Stomach (tissue), 9 donors: ENCODE measurements around the gene CUL4A. TPM values are rescaled to one million over a fixed set of nuclear protein-coding genes. Genes with fewer than 3 reads are reported as not detected.

Experiments used
- DNase-seq, 2 donors: peaks; one replicate each; pipeline versions ENCODE4 v3.0.0 to v3.0.0-alpha.2; 2013 to 2019
- H3K27ac ChIP-seq, 5 donors: fragments of 200-600 bp in 4 of 5; sonication (generic) in 4 of 5; one replicate each; pipeline ENCODE4 v1.5.1; 2013 to 2019; ENCODE audit warnings: mild to moderate bottlenecking in 1 of 5, moderate library complexity in 1 of 5
- H3K27me3 ChIP-seq, 3 donors: fragments of 200-600 bp; sonication (generic); one replicate each; pipeline ENCODE4 v1.5.1; 2017 to 2019; ENCODE audit warnings: mixed run types in 1 of 3
- H3K36me3 ChIP-seq, 4 donors: fragments of 200-600 bp; sonication (generic); 1 replicate in 3 of 4; 2 replicates in 1 of 4; pipeline ENCODE4 v1.5.1; 2016 to 2019
- H3K4me1 ChIP-seq, 4 donors: fragments of 200-600 bp; sonication (generic); one replicate each; pipeline ENCODE4 v1.5.1; 2016 to 2019
- H3K4me3 ChIP-seq, 4 donors: fragments of 200-600 bp; sonication (generic) in 3 of 4; one replicate each; pipeline ENCODE4 v1.5.1; 2016 to 2019; ENCODE audit warnings: mild to moderate bottlenecking in 1 of 4
- H3K9me3 ChIP-seq, 4 donors: fragments of 200-600 bp; sonication (generic); one replicate each; pipeline ENCODE4 v1.5.1; 2016 to 2019
- EP300 ChIP-seq: sonication (generic); formaldehyde crosslinking; IDR thresholded peaks from one replicate; pipeline ENCODE4 v1.6.1; 2017; ENCODE audit warnings: antibody characterized with exemption
- POLR2A ChIP-seq, 4 donors: fragments of 450-650 bp; IDR thresholded peaks; one replicate each; pipeline ENCODE4 v1.6.1; 2016; ENCODE audit warnings: antibody characterized with exemption in 4 of 4, control low read depth in 2 of 4, mild to moderate bottlenecking in 1 of 4, moderate library complexity in 1 of 4
- POLR2AphosphoS5 ChIP-seq, 3 donors: sonication (generic); formaldehyde crosslinking; IDR thresholded peaks; one replicate each; pipeline ENCODE4 v1.6.1; 2016; ENCODE audit warnings: antibody characterized with exemption in 3 of 3
- WGBS, 5 donors: extraction: QIAGEN DNeasy Blood & Tissue Kit in 3 of 5; methylation state at CpG; one replicate each; pipeline versions ENCODE4 v1.1.5 to v1.1.7; 2013 to 2018; 5-methylcytosine and 5-hydroxymethylcytosine counted together
- intact Hi-C: fragments of 100-400 bp; cut with DNase I; formaldehyde crosslinking; loops from one replicate; pipeline ENCODE4 v1.15.1; 2023; ENCODE audit warnings: low total_unique reads
- polyA plus RNA-seq, 3 donors: library from polyadenylated mRNA; stranded (reverse); fragments of 200-250 nt; gene quantifications; one replicate each; pipeline ENCODE4 v1.2.3, GENCODE V29; 2013
- total RNA-seq, 5 donors: library from RNA; depleted of rRNA; stranded (reverse); fragments of >200 nt; gene quantifications; one replicate each; pipeline versions ENCODE4 v1.1.0 to v1.2.3, GENCODE V29; 2014 to 2016
- TF ChIP-seq, protein P1 (sequence below), 7 experiments: fragments of 450-650 bp in 4 of 7; fragments of 200-600 bp in 3 of 7; sonication (generic) in 3 of 7; IDR thresholded peaks; one replicate each; pipeline ENCODE4 v1.5.1; 2016 to 2019; ENCODE audit warnings: antibody characterized with exemption in 7 of 7, control low read depth in 2 of 7, mild to moderate bottlenecking in 1 of 7
- donor health status: healthy with polysubstance abuse.
- donor health status: Bipolar disorder and iron deficiency.
- donor health status: healthy.

CUL4A gene
- total and polyA plus RNA-seq, 8 donors = 24.4 to 153 (median 108) TPM

DNA sequence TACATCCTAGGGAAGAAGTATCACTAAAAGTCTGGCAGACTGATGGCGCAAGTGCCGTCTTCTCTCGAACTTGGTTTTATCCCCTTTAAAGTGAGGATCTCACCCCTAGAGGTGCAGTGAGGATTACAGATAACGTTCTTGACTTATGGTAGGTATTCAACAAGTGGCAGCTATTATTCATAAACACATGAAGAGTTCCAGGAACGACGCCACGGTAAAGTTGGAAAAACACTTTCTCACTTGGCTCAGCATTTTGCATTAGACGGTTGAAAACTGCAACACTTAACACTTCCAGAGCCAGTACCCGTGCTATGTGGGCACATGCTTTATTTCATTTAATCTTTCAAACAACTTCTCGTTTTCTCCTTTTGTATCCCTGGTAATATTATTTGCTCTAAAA is 42.3 kb upstream of the CUL4A start:
- DNase-seq = no peak
- TF ChIP-seq POLR2A (IDR thresholded peaks at IDR 0.05) (no peak), POLR2AphosphoS5 (IDR thresholded peaks at IDR 0.05) (no peak), EP300 (no peak)
- TF ChIP-seq, protein P1, sequence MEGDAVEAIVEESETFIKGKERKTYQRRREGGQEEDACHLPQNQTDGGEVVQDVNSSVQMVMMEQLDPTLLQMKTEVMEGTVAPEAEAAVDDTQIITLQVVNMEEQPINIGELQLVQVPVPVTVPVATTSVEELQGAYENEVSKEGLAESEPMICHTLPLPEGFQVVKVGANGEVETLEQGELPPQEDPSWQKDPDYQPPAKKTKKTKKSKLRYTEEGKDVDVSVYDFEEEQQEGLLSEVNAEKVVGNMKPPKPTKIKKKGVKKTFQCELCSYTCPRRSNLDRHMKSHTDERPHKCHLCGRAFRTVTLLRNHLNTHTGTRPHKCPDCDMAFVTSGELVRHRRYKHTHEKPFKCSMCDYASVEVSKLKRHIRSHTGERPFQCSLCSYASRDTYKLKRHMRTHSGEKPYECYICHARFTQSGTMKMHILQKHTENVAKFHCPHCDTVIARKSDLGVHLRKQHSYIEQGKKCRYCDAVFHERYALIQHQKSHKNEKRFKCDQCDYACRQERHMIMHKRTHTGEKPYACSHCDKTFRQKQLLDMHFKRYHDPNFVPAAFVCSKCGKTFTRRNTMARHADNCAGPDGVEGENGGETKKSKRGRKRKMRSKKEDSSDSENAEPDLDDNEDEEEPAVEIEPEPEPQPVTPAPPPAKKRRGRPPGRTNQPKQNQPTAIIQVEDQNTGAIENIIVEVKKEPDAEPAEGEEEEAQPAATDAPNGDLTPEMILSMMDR (IDR thresholded peaks at IDR 0.05) = no peak
- H3K27ac ChIP-seq = no peak overlapping the region
- peaks cover 0 to 5% (median 0%) of the 10 kb centered on the region in 4 donors for H3K9me3 ChIP-seq
- H3K4me3 ChIP-seq = no peak overlapping the region
- peaks cover 6 to 21% (median 16%) of the 10 kb centered on the region in 4 donors for H3K4me1 ChIP-seq
- WGBS, 5 donors = 85 to 96% (median 91%) methylated on average over 10 of the region's 10 CpGs
- peaks cover 0 to 37% (median 18%) of the 10 kb centered on the region in 4 donors for H3K36me3 ChIP-seq
- H3K27me3 ChIP-seq = peaks cover 0 to 19% (median 19%) of the 10 kb centered on the region in 3 donors
- intact Hi-C loops = no loop called here

DNA sequence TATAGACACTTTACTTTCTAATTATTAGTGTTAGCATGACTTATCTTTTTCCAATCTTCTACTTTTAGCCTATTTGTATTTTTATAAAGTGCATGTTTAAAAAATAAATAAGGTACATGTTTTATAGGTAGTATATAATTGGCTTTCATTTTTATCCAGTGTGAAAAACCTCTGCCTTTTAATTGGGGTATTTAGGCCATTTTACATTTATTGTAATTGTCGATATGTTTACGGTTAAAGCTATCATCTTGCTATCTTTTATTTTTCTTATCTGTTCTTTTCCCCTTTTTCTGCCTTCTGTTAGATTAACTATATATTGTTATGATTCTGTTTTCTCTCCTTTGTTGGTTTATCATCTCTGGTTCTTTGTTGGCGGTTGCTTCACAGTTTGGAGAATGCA is 41.8 kb upstream of the CUL4A start:
- 96 to 99% (median 98%) methylated on average over 3 of the region's 3 CpGs for WGBS, 5 donors
- peaks cover 0 to 41% (median 20%) of the 10 kb centered on the region in 4 donors for H3K36me3 ChIP-seq
- H3K4me3 ChIP-seq = no peak overlapping the region
- DNase-seq = no peak
- H3K9me3 ChIP-seq = peaks cover 0 to 5% (median 0%) of the 10 kb centered on the region in 4 donors
- no peak overlapping the region for H3K27ac ChIP-seq
- intact Hi-C loops = no loop called here
- H3K4me1 ChIP-seq = peaks cover 8 to 25% (median 20%) of the 10 kb centered on the region in 4 donors
- H3K27me3 ChIP-seq = peaks cover 0 to 19% (median 19%) of the 10 kb centered on the region in 3 donors
- no peak for TF ChIP-seq POLR2AphosphoS5 (IDR thresholded peaks at IDR 0.05)
- TF ChIP-seq, protein P1 (IDR thresholded peaks at IDR 0.05) = no peak
- TF ChIP-seq POLR2A (IDR thresholded peaks at IDR 0.05) = no peak
- TF ChIP-seq EP300 = no peak

DNA sequence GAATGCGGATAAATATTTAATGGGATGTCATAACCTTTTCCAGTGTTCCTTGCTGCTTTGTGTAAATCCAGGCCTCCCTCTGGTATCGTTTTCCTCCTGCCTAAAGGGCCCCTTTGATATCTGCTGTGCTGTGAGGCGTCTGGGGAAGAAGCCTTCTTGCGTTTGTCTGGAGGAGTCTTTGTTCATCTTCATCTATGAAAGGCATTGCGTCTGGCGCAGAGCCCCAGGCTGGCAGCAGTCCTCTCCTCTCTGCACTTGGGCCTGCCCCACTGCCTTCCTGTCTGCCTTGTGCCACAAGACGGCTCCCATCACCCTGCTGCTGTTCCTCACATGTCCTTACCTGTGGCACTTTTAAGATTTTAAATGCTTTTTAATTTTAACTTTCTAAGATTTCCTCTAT is 41.2 kb upstream of the CUL4A start:
- Histone ChIP-seq H3K4me3 (no peak overlapping the region), H3K4me1 (peaks cover 12 to 29% (median 19%) of the 10 kb centered on the region in 4 donors), H3K27ac (no peak overlapping the region), H3K9me3 (peaks cover 0 to 5% (median 0%) of the 10 kb centered on the region in 4 donors), H3K36me3 (peaks cover 0 to 47% (median 25%) of the 10 kb centered on the region in 4 donors), H3K27me3 (peaks cover 0 to 14% (median 12%) of the 10 kb centered on the region in 3 donors)
- intact Hi-C loops = no loop called here
- 84 to 94% (median 90%) methylated on average over 7 of the region's 7 CpGs for WGBS, 5 donors
- TF ChIP-seq POLR2AphosphoS5 (IDR thresholded peaks at IDR 0.05) (no peak), EP300 (no peak), POLR2A (IDR thresholded peaks at IDR 0.05) (no peak)
- TF ChIP-seq, protein P1 (IDR thresholded peaks at IDR 0.05) = no peak
- DNase-seq = no peak

DNA sequence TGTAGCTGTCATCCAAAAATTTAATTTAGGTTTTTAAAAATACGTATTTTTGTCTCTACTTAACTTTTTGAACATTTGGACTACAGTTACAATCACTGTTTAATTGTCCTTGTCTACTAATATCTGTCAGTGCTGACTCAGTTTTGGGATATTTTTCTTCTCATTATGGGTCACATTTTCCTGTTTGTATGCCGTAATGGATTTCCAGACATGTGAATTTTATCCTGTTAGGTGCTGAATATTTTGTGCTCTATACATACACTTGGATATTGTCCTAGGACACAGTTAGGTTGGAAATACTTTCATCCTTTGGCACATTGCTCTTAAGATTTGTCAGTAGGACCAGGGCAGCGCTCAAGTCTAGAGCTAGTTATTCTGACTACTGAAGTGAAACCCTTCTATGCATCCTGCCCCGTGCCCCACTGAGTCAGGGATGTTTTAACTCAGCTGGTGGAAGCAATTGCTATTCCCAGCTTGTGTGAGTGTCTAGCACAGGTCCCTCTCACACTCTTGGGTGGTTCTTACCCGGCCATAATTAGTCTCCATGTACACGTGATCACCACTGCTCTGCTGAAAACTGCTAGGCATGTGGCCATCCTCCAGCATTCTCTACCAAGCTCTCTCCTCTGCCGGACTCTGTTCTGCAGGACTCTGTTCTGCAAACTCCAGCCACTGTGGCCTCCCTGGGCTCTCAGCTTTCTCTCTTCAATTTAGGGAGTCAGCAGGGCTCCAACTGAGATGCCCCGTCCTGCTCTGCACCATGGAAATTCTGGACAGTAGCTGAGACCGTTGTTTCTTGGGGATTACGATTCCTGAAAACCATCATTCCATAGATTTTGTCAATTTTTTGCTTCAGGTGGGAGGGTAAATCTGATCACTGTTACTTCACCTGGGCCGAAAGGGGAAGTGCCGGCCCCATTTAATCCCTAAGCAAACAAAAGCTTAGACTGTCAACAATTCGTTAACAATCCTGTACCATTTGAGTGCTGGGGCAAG is 39.8 kb upstream of the CUL4A start:
- TF ChIP-seq, protein P1 (IDR thresholded peaks at IDR 0.05) = no peak
- TF ChIP-seq EP300 = no peak
- no peak for TF ChIP-seq POLR2A (IDR thresholded peaks at IDR 0.05)
- no peak for TF ChIP-seq POLR2AphosphoS5 (IDR thresholded peaks at IDR 0.05)

More for the DNA sequence above, 39.8 kb upstream of the CUL4A start:
- H3K27me3 ChIP-seq = peaks cover 0 to under 1% (median 0%) of the 10 kb centered on the region in 3 donors
- peak overlapping the region in 3 of 5 donors; percentile 29 to 42 (median 30) for H3K27ac ChIP-seq
- peaks cover 0 to 5% (median 0%) of the 10 kb centered on the region in 4 donors for H3K9me3 ChIP-seq
- intact Hi-C loops = no loop called here
- 54 to 69% (median 61%) methylated on average over 13 of the region's 13 CpGs for WGBS, 5 donors
- peak in 1 of 2 donors; percentile 59 for DNase-seq
- H3K4me3 ChIP-seq = no peak overlapping the region
- peaks cover 12 to 29% (median 19%) of the 10 kb centered on the region in 4 donors for H3K4me1 ChIP-seq
- peaks cover under 1 to 59% (median 32%) of the 10 kb centered on the region in 4 donors for H3K36me3 ChIP-seq
